Measurements from ENCODE around the gene MSMP. TPM values are rescaled to one million over a fixed set of nuclear protein-coding genes. Genes with fewer than 3 reads are reported as not detected.

MSMP gene
- total RNA-seq, 1 donor from 2014 or later = 42.5 TPM

DNA sequence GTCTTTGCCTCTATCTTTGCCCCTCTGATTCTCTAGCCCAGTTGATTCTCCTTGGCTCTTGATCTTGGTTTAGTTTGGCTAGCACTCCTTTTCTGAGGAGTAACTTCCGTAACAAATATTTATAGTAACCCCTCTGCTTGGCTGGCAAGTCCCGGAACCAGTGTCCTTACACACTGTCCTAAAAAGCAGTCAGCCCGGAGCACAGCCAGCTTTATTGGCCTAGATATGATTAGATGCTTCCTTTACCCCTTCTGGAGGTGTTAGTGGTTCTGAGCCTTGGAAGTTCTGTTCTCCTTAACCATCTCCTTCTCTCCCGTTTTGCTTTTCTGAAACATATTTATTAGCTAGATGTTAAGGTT is 17.0 kb upstream of the MSMP start:
- no peak for DNase-seq

DNA sequence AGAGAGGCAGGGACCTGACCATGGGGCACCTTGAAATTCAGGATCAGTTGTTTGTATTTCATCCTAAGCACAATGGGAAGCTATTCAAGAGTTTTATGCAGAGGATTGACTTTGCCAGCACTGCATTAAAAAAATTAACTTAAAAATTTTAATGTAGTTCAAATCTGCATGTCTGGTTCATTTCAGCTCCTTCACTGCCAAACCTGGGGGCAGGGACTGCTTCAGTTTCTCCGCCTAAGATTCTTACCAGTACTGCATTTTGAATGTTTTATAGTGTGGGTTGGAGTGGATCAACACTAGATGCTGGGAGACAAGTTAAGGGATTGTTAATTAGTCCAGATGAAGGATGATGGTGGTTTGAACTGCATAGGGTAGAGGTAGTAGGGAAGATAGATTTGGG is 15.7 kb upstream of the MSMP start:
- DNase-seq = no peak

DNA sequence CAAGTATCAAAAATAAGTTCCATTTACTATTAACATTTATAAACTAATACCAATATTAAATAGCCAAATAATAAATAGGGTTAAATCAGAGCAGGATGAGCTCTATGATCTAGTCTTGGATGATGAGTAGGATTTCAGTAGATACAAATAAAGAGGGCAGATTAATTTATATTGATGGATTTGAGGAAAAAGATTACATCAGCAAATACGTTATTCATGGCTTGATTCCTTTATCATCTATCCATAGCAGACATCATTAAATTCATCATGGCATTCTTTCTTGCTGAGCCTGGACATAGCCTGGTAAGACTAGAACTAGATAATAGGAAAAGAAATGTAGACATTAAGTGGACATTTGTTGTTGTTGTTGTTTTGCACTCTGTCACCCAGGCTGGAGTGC is 13.4 kb upstream of the MSMP start:
- no peak for DNase-seq

DNA sequence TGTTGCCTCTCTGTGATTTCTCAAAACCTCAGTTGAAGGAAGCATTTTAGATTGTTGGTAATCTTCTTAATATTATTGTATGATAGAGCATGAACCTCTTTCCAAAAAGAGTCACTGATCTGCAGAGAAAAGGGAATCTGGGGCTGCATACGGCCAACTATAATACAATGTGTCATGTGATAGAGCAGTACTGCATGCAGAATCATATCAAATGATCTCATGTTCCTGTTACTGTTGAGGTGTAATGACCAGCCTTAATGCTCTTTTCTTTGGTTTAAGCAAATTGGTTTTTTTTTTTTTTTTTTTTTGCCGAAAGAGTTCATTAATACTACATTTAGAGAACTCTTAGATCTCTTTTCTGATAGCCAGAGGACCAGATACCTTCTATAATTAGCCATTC is 12.9 kb upstream of the MSMP start:
- DNase-seq = no peak

DNA sequence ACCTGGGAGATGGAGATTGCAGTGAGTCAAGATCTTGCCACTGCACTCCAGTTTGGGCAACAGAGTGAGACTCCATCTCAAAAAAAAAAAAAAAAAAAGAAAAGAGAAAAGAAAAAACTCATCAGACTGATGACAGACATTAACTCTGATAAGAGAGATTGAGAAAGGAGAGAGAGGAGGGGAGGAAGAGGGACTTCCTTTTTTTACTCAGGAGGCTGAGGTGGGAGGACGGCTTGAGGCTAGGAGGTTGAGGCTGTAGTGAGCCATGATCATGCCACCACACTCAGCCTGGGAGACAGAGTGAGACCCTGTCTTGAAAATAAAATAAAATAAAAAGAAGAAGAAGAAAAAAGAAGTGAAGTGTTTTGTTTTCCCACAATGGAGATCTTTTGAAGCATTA is 9.7 kb upstream of the MSMP start:
- DNase-seq = no peak

DNA sequence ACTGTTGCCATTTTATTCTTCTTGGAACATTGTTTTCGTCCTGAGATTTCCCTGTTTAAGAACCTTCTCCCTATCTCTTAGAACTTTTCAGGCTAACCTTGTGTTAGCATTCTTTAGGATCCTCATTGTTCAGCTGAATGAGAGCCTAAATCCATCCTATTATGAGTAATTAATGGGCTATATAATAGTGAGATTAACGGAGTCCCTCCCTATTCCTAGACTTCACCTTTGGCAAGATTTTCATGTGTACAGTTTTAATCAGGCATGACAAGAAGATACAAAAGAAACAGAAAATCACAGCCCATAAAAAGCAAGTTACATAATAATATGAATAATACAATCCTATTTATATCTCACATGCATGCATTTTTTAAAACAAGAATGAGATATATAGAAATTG is 9.1 kb upstream of the MSMP start:
- DNase-seq = no peak

DNA sequence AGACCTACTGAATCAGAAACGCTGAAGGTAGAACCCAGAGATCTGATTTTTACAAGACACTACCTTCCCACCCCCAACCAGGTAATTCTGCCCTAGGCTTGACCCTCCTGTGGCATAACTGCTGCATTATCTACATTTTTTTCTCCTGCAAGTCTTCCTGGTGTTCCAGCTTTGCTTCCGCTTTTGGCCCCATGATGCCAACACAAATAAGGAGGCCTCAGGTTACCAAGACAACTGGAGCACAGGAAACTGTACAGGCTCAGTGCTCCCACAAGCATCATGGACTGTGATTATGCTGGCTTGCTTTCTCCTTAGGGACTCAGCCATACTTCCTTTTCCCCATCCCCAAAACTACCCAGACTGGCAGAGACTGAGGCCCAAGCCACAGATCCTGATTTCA is 6.6 kb upstream of the MSMP start:
- peak; percentile 97 for DNase-seq

DNA sequence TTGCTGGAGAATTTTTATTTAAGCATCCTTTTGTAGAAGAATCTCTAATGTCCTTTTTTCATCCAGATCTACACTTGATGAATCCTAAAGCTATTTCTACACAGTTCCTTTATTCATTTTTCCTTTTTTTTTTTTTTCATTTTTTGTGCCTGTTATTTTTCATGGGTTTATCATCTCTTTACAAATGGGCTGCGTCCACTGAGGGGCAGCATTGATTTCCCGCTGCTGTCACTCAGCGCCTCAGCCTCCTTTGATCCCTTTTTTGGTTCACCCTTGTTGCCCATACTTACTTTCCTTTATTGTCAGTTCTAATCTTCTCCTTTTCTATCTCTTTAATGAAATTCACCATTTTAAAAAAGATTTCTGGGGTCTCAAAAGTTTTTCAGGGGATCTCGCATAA is 5.7 kb upstream of the MSMP start:
- no peak for DNase-seq

DNA sequence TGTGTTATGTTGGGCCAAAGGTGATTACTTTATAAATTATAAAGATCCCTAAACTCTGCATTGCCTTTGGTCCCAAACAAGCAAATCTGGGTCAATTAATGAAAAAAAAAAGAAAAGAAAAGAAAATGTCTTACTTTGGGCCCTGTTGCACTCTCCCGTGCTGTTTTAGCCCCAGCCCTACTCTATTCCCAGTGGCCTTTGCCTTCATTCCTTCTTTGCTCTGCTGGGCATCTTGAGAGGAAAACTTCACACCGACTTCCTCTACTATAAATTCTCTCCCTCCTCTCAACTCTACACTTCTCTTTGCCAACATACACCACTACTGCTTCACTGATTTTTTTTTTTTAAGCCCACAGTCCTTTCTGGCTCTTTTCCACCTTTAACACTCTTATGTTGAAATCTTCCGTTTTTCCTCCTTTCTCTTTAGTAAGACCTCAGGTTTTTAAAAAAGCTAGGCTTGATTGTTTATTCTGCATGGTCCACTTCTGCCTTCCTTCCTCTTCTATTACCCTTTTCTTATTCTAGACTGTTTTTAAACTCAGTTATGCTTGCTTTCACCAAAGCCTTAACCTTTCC is 4.5 kb upstream of the MSMP start:
- no peak for DNase-seq

DNA sequence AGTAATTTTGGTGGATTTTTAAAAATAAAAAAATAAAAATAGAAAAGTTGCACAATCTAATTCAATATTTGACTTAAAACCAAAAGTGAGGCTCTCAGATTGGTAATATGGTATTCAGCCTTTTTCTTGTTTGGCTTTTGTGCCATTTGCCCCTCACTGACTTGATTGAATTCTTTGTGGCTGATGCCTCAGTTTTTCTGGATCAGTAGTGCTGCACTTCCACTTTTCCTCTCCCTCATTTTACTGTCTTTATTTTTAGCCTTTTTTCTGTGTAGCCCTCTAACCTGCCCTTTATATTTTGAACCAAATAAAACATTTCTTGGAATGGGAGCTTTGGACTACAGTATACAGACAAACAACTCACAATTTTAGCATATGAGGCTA is 3.8 kb upstream of the MSMP start:
- no peak for DNase-seq

DNA sequence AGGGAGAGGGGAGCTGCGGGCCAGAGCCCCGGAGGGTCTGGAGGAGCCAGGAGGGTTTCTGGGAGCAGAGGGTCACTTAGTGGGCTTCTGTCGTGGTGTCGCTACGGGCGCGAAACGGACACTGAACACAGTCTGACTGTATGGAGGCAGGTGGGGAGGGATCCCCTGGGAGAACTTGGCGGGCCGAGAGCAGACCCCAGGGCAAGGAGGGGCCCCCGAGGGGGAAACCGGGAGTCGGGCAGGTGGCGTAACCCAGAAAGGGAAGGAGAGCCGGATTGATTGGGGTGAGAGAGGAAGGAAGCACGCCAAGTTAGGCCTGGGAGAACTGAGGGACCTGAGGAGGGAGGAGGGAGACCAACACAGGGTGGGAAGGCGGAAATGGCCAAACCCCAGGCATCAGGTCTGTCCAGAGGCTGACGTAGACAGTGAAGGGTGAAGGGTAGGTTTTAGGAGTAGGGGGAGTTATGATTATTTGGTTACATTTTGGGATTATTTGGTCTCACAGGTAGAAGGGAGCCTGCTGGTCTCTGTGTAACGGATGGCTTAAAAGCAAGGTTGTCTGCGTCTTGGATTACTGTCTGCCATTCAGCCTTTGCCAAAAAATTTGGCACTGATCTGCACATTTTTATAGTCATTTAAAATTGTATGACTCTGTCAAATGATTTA is 3.3 kb upstream of the MSMP start:
- peak; percentile 74 for DNase-seq

DNA sequence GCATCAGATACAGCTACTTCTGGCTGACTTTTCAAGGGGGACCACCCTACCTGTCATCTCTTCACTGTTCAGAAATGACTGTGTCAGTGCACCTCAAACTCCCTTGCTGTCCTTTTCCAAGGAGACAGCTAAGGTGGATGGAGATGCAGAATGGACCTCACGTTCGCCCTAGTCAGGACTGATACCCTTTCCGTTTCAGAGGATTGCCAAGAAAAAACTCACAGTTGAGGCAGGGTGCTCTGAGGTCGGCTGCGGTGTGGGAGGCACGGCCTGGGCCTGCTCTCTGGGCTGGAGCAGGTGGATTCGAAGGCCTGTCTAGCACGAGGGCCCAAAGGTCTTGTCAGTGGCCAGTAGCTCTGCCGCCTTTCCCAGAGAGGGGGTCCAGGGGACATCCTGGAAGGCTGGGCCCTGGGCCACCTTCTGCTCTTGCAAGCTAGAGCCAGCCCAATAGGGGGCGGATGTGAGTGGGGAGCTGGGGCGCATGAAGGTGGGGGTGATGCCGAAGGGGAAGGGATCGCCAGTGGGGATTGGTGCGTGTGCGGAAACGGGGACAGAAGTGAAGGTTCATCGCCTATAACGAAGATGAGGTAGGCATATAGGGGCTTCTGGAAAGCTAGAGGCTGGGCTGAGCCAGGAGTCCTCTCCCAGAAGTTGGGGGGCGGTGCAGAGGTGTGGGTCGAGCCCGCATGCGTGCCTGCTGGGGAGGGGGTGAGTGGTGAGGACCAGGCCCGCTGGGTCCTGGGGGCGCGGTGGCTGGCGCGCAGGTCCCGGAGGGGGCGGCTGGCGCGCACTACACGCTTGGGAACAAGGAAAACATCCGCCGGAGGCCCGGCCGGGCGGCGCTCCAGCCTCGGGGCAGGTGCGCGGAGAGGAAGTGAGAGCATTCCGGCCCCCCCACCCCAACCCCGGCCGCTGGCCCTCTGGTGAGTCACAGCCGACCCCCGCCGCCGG is 2.5 kb upstream of the MSMP start:
- peak; percentile 88 for DNase-seq

DNA sequence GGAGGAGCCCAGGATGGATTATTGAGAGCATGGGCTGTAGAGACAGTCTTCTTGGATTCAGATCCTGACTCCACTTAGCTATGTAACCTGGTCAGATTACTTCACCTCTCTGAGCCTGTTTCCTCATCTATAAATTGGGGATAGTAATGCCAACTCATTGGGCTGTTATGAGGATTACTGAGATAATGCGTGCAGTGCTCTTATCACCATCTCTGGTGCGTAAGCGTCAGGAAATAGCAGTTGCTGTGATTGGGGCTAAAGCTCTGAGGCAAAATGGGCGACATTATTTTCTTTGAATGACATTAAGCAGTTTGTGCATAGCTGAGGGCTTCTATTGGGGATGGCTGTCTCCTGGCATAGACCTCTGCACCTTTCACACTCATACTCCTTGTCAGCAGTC is 995 bp upstream of the MSMP start:
- peak; percentile 46 for DNase-seq

DNA sequence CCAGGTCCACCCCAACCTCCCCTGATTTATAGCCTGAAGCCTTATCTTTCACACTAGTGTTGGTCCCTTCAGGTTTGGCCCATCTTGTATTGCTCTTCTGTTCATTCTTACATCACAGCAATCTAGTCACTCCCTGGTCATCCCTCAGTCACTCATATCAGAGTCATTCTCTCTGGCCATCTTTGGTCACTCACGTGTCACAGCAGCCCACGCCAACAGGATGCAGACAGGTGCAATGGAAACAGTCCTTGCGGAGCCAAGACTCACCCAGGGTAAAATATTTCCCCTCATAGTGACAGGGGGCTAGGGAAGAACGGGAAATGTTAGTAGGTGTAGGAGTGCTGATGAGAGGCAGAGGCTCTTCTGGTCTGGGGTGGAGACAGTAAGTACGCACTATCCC is 610 bp downstream of the MSMP start:
- no peak for DNase-seq

DNA sequence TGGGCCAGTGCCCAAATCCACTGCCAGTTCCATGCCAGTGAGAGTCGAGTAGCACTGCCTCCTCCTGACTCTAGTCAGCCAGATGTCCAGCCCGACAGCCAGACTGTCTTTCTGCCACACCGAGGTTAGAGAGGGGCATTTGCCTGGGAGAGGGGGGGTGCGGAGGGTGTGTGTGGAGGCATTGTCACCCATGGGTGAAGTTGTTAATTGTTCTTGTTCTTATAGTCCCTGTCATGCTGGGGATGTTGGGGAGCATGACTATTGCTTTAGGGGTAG is 3.9 kb downstream of the MSMP start:
- DNase-seq = no peak

DNA sequence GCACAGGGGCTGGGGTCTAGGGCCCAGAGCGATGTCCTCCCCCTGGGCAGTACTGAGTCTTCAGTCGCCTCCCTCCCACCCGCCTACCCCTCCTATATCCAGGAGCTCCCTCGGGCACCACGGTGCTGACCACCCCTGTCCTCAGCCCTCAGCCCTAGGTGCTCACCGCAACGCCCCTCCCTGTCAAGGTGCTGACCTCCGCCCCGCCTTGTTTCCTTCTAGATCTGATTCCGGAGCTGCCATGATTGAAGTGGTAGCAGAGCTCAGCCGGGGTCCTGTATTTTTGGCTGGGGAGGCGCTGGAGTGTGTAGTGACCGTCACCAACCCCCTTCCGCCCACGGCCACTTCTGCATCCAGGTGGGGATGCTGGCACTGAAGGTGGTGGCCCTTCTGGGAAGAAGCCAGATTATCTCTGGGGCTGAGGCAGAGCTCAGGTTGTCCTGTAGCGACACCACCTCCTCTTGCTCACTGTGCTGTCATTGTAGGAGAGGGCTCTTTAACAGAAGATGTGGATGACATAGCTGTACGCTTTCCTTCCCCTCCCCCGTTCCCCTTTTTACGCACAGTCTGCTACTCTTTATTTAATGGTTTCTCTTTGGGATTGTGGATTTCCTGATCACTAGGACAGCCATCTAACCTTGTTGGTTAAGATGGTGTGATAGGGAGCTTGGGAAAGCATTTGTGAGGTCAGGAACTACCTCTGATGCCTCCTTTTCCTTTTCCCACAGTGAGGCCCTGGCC is 4.4 kb downstream of the MSMP start:
- DNase-seq = peak; percentile 65

DNA sequence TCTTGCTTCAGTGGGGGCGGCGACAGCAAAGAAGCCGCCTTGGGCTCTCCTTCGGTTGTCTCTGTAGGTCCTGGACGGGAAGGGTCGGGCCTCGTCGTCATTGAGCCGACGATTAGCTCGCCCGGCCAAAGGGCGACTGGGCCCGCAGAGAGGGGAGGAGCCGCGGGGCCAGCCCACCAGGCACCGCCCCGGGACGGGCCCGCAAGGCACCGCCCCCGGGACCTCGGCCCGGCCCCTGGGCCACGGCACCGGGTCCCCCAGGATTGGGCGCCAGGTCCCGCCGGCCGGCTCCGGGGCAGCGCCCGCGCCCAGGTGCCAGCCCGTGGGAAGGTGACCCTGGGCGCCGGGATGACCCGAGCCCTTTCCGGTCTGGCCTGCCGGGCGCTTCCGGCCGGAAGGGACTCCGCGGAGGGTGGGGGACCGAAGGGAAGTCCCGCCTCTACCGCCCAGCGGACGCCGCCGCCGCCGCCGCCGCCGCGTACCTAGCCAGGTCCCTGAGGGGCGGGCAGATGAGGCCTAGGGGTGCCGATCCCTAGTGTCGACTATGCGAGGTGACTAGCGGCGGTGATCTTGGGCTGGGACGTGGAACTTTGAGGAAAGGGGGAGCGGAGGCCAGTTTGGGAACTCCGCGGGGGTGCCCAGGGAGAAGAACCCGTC is 5.1 kb downstream of the MSMP start, which contains the start of the genes GBA2 and RGP1:
GBA2 (minus strand) TSS at position 371 of the 657 bp plus-strand sequence. CDS start 524 bp downstream, outside the sequence.
RGP1 (plus strand) TSS at position 430 of the 657 bp plus-strand sequence. CDS start 469 bp downstream, outside the sequence.
- peak; percentile 83 for DNase-seq

DNA sequence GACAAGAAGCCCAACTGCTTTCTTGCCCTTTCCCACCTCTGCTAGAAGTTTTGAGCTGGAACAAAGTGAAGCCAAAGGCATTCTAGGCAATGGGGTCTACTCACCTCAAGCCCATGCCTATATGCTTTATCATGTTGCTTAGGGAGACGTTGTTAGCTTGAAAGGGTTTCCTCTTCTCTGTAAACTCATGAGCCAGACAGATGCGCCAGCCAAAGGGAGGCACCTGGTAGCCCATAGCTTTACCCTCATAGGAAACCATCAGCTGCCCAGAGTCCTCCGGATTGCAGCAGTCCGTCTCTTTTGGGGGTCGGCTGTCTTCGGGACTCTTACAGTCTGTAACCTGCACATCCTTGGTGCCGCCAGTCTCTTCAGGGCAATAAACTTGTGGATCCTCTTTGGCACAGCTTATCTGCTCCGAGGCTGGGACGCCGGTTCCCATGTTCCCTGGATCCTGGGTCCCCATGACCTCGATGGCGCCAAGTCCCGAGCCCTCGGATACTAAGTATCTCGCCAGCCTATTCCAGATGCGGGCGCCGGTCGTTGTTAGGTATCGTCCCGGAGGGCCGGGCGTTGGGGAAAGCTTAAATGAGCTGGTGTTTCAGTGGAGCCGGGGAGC is 5.7 kb downstream of the MSMP start:
- peak; percentile 42 for DNase-seq

DNA sequence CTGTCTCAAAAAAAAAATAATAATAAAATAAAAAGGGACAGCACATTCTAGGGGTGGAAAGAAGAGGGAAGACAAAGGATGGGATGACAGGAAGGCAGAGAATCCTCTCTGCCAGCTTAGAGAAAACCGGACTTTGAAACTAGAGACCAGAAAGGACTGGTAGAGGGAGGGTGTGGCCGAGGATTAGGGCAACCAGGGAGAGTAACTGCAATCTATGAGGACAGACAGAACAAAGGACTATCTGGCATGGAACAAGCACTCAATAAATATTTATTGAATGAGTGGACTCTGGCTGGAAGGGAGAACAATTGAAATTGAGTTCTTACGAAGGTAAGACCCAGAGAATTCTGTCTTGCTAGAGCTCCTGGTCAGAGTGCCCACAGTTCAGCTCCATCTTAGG is 7.5 kb downstream of the MSMP start:
- DNase-seq = peak; percentile 38

DNA sequence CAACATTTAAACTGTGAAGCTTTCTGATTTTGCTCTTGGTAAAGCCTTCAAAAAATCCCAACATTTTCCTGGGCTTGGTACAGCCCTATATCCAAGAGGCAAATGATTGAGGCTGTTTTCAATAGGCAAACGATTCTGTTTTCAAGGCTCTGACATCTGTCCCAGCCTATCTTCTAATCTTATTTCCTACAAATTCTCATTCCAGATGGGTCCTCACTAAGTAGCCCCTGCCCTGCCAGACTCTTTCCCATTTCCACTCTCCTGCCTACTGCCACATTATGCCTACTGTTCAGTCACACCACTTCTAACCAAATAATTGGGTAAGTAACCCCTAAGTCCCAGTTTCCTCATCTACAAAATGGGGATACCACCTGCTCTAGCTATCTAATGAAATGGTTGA is 8.5 kb downstream of the MSMP start:
- no peak for DNase-seq

DNA sequence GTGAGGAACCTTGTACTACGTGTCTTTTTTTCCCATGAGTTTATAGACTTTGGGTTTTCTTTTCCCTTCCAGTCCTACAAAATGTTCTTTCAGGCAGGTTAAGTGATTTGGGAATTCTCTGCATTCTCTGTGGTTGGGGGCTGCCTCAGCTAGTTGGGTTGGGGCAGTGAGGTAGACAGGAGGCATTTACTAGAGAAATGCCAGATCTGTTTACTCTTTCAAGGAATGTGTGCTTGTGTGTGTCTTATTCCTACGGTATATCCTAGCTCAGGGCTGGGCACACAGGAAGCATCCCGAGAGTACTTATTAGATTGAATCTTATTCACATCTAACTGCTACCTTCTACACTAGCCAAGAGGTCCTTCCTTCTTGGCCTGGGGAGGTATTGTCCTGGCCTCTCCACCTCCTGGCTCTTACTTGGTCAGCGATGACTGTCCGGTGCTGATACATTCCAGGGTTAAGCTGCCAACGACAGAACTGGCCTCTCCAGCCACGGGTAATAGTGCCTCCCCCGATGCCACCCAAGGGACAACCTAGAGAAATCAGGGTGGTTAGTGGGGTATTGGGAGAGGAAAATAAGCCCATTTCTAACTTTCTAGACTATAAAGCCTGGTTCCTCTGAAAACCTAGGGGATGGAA is 10.1 kb downstream of the MSMP start:
- no peak for DNase-seq

DNA sequence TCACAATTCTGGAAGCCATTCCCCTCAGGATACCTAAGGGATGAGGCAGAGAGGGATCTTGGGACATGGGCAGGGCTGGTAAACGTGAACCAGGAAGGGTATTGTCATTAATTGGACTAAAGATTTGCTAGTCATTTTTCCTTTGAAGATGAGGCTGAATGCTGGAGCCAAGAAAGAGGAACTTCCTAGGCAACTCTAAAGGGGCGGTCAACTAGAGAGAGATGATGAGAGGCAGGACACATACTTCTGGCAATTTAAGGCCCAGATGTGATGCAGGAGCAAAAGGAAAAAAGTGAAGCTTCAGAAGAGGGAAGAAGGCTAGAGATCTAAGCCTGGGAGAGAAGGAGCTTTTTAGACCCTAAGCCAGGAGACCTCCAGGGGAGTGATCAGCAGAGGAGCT is 10.6 kb downstream of the MSMP start:
- no peak for DNase-seq
